ENCODE measurements around the gene FAM13B.
A peak's percentile ranks its signal among the peaks of the same experiment; 100 is the strongest.

Gene FAM13B

GRCh38 chr5:138037271-138037670, 4.4 kb upstream of the FAM13B start:
- no peak for TF ChIP-seq CTCF (IDR thresholded peaks at IDR 0.05)

- TF ChIP-seq CTCF (IDR thresholded peaks at IDR 0.05): peak; percentile 97
Observed at GRCh38 chr5:138035605-138036537, 3.0 kb upstream of the FAM13B start.

- no peak for TF ChIP-seq CTCF (IDR thresholded peaks at IDR 0.05)
Observed at GRCh38 chr5:138033907-138034306, 1.0 kb upstream of the FAM13B start.

- TF ChIP-seq CTCF (IDR thresholded peaks at IDR 0.05): no peak
Observed at GRCh38 chr5:138033386-138033808, 518 bp upstream of the FAM13B start.

GRCh38 chr5:138032028-138032571, 779 bp downstream of the FAM13B start:
- peak; percentile 17; the same call in 1 of the 2 replicates for TF ChIP-seq CTCF (IDR thresholded peaks at IDR 0.05)

- TF ChIP-seq CTCF (IDR thresholded peaks at IDR 0.05): no peak
Observed at GRCh38 chr5:138029944-138030343, 2.9 kb downstream of the FAM13B start.

- TF ChIP-seq CTCF (IDR thresholded peaks at IDR 0.05): no peak
Observed at GRCh38 chr5:138029501-138029900, 3.4 kb downstream of the FAM13B start.

All from LNCAP (cell line).